ENCODE results near the gene TBC1D12. TPM values are rescaled to one million over a fixed set of nuclear protein-coding genes. Genes with fewer than 3 reads are reported as not detected.

TBC1D12 gene
- total and polyA plus RNA-seq, 9 donors: 7.5 to 13.8 (median 11.1) TPM

DNA sequence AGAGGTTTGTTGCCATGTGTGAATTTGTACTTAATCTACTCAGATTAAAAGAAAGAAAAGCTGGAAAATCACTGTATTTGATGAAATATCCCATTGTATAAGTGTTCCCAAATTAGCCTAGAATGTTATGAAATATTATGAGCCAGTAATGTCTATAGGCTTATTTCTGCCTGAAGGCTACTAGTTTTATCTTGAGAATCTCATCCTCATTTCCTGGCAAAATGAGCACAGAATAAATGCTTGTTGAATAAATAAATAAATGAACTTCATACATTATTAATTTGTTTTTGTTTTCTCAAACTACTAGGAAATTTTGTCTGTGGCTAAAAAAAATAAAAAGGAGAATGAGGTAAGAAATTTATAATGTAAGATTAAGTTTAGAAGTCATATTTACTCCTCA, 168.7 kb downstream of the TBC1D12 start:
- no peak for DNase-seq
- no peak overlapping the region for H3K27ac ChIP-seq (ENCODE audit: low read length)

GRCh38 chr10:94571528-94571927, 169.2 kb downstream of the TBC1D12 start:
- H3K27ac ChIP-seq (ENCODE audit: low read length): no peak overlapping the region
- H3K4me3 ChIP-seq (ENCODE audit: low read length): no peak overlapping the region
- WGBS (ENCODE audit: insufficient coverage): no CpG with 5 or more reads among the region's 3 CpGs
- peaks cover 5% of the 10 kb centered on the region for H3K36me3 ChIP-seq (ENCODE audit: control insufficient read depth, insufficient read depth, low read length)
- H3K9me3 ChIP-seq (replicated peaks; ENCODE audit: control insufficient read depth, low read depth, low read length): no peaks in the 10 kb centered on the region
- H3K4me1 ChIP-seq (ENCODE audit: control insufficient read depth, insufficient read depth, low read length): no peaks in the 10 kb centered on the region
- no peaks in the 10 kb centered on the region for H3K27me3 ChIP-seq (ENCODE audit: control insufficient read depth, insufficient read depth, low read length)
- no peak for DNase-seq

More for the DNA sequence above, 168.7 kb downstream of the TBC1D12 start:
- Histone ChIP-seq H3K27me3 (ENCODE audit: control insufficient read depth, insufficient read depth, low read length) (no peaks in the 10 kb centered on the region), H3K9me3 (replicated peaks; ENCODE audit: control insufficient read depth, low read depth, low read length) (no peaks in the 10 kb centered on the region), H3K36me3 (ENCODE audit: control insufficient read depth, insufficient read depth, low read length) (peaks cover 5% of the 10 kb centered on the region), H3K4me3 (ENCODE audit: low read length) (no peak overlapping the region), H3K4me1 (ENCODE audit: control insufficient read depth, insufficient read depth, low read length) (no peaks in the 10 kb centered on the region)

DNA sequence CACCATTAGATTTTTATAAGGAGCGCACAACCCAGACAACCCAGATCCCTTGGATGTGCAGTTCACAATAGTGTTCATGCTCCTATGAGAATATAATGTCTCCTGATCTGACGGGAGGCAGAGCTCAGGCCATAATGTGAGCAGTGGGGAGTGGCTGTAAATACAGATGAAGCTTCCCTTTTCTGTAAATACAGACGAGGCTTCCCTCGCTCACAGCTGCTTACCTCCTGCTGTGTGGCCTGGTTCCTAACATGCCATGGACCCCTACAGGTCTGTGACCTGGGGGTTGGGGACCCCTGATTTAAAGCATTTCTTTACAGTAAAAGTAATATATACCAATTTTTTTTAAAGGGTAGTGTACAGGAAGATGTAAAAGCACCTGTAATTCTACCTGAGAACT, 176.4 kb downstream of the TBC1D12 start:
- Histone ChIP-seq H3K36me3 (ENCODE audit: control insufficient read depth, insufficient read depth, low read length) (peaks cover 7% of the 10 kb centered on the region), H3K4me3 (ENCODE audit: low read length) (no peak overlapping the region), H3K9me3 (replicated peaks; ENCODE audit: control insufficient read depth, low read depth, low read length) (no peaks in the 10 kb centered on the region), H3K27ac (ENCODE audit: low read length) (no peak overlapping the region), H3K4me1 (ENCODE audit: control insufficient read depth, insufficient read depth, low read length) (no peaks in the 10 kb centered on the region), H3K27me3 (ENCODE audit: control insufficient read depth, insufficient read depth, low read length) (no peaks in the 10 kb centered on the region)
- WGBS (ENCODE audit: insufficient coverage): 60% methylated on average over 1 of the region's 4 CpGs
- no peak for DNase-seq

GRCh38 chr10:94583124-94583523, 180.8 kb downstream of the TBC1D12 start:
- Histone ChIP-seq H3K36me3 (ENCODE audit: control insufficient read depth, insufficient read depth, low read length) (peaks cover 4% of the 10 kb centered on the region), H3K4me3 (ENCODE audit: low read length) (no peak overlapping the region), H3K27me3 (ENCODE audit: control insufficient read depth, insufficient read depth, low read length) (no peaks in the 10 kb centered on the region), H3K9me3 (replicated peaks; ENCODE audit: control insufficient read depth, low read depth, low read length) (no peaks in the 10 kb centered on the region), H3K27ac (ENCODE audit: low read length) (no peak overlapping the region), H3K4me1 (ENCODE audit: control insufficient read depth, insufficient read depth, low read length) (no peaks in the 10 kb centered on the region)
- no peak for DNase-seq

Other genes starting within 250 kb of the TBC1D12 start
- gene NOC3L, start 39.6 kb upstream of the TBC1D12 start, total RNA-seq: 20.6 TPM
- gene NOC3L, start 39.6 kb upstream of the TBC1D12 start, polyA plus RNA-seq (ENCODE audit: insufficient read depth in 1 of 8, insufficient read length in 8 of 8, low replicate concordance in 1 of 8): 10 to 100 TPM; 11.9 to 17.8 (median 14.1) TPM
- 19.4 TPM for gene HELLS, start 143.2 kb downstream of the TBC1D12 start, total RNA-seq
- gene HELLS, start 143.2 kb downstream of the TBC1D12 start, polyA plus RNA-seq (ENCODE audit: insufficient read depth in 1 of 8, insufficient read length in 8 of 8, low replicate concordance in 1 of 8): 10 to 100 TPM in 2 of 8 donors, 1 to 10 TPM in 6; 5.7 to 12.2 (median 9.4) TPM